IMR-90 (cell line): ENCODE data around the gene SERPINE2. TPM values are rescaled to one million over a fixed set of nuclear protein-coding genes. Genes with fewer than 3 reads are reported as not detected.

Experiments used
- ATAC-seq: fragments of 200-7000 bp; cut with Tn5 transposase; 2 replicates; pipeline ENCODE4 v1.9.1; 2020; ENCODE audit warnings: low read depth, mild to moderate bottlenecking, moderate library complexity
- BruUV-seq: library from RNA; stranded (reverse); fragments of 400-500 nt; replicated peaks from 2 replicates; lab custom pipeline; 2021; lab: Mats Ljungman, UMichigan
- CTCF ChIA-PET: fragments of 300-600 bp; formaldehyde crosslinking; extraction: SDS; loops from one replicate; lab custom pipeline; 2021; ENCODE audit warnings: antibody characterized with exemption; lab: Yijun Ruan, JAX
- POLR2A ChIA-PET: fragments of 300-600 bp; sonication (Branson Sonifier 250); formaldehyde crosslinking; loops from one replicate; lab custom pipeline; 2022; ENCODE audit warnings: antibody characterized with exemption; ENCODE audit not compliant: unreplicated experiment; lab: Charles Lee
- DNase-seq: peaks from one replicate; pipeline ENCODE4 v3.0.0; 2013
- H2AFZ ChIP-seq: replicated peaks from 2 replicates; pipeline ENCODE3; 2013; ENCODE audit warnings: low read length, mild to moderate bottlenecking; ENCODE audit not compliant: poor library complexity
- H2AK5ac ChIP-seq: 2 replicates; pipeline ENCODE4 v1.6.1; 2013; ENCODE audit warnings: low read depth, low read length, inconsistent platforms
- H2AK9ac ChIP-seq: replicated peaks from 2 replicates; pipeline ENCODE3; 2013; ENCODE audit warnings: mild to moderate bottlenecking, low read depth, low read length, moderate library complexity; ENCODE audit not compliant: poor library complexity
- H2BK120ac ChIP-seq: 2 replicates; pipeline ENCODE4 v1.6.1; 2013; ENCODE audit warnings: low read depth, low read length, inconsistent platforms
- H2BK15ac ChIP-seq: 3 replicates; pipeline ENCODE4 v1.6.1; 2013; ENCODE audit warnings: low read depth, low read length, inconsistent platforms
- H2BK20ac ChIP-seq: 2 replicates; pipeline ENCODE4 v1.6.1; 2013; ENCODE audit warnings: low read depth, mild to moderate bottlenecking, inconsistent platforms, low read length, moderate library complexity
- H2BK5ac ChIP-seq: 2 replicates; pipeline ENCODE4 v1.6.1; 2013; ENCODE audit warnings: mild to moderate bottlenecking, low read depth, low read length, inconsistent platforms; ENCODE audit not compliant: poor library complexity, severe bottlenecking
- H3K14ac ChIP-seq: replicated peaks from 2 replicates; pipeline ENCODE4 v1.6.1; 2013; ENCODE audit warnings: low read depth, low read length, inconsistent platforms
- H3K18ac ChIP-seq: 2 replicates; pipeline ENCODE4 v1.6.1; 2013; ENCODE audit warnings: low read depth, low read length, control low read depth
- H3K23ac ChIP-seq: 2 replicates; pipeline ENCODE4 v1.6.1; 2013; ENCODE audit warnings: low read depth, low read length, inconsistent platforms
- H3K27ac ChIP-seq: 2 replicates; pipeline ENCODE4 v1.5.1; 2013; ENCODE audit warnings: mild to moderate bottlenecking, control low read depth, low read length; ENCODE audit not compliant: insufficient read depth
- H3K27me3 ChIP-seq: 2 replicates; pipeline ENCODE4 v1.6.1; 2013; ENCODE audit warnings: low read length; ENCODE audit not compliant: control insufficient read depth, insufficient read depth
- H3K36me3 ChIP-seq: 2 replicates; pipeline ENCODE4 v1.6.1; 2013; ENCODE audit warnings: low read length, mixed read lengths; ENCODE audit not compliant: control insufficient read depth, insufficient read depth
- H3K4ac ChIP-seq: 2 replicates; pipeline ENCODE4 v1.6.1; 2013; ENCODE audit warnings: low read depth, low read length, inconsistent platforms
- H3K4me1 ChIP-seq: 2 replicates; pipeline ENCODE4 v1.6.1; 2013; ENCODE audit warnings: low read length, mixed read lengths; ENCODE audit not compliant: control insufficient read depth, insufficient read depth
- H3K4me2 ChIP-seq: 2 replicates; pipeline ENCODE4 v1.6.1; 2013; ENCODE audit warnings: low read depth, mild to moderate bottlenecking, control low read depth, low read length, moderate library complexity
- H3K4me3 ChIP-seq: 2 replicates; pipeline ENCODE4 v1.5.1; 2013; ENCODE audit warnings: low read depth, mild to moderate bottlenecking, control low read depth, low read length, moderate library complexity; ENCODE audit not compliant: insufficient read depth
- H3K56ac ChIP-seq: 2 replicates; pipeline ENCODE4 v1.6.1; 2013; ENCODE audit warnings: low read length, inconsistent platforms; ENCODE audit not compliant: insufficient read depth; ENCODE audit errors: extremely low read depth
- H3K79me1 ChIP-seq, 2 experiments: 2 replicates each; pipeline ENCODE4 v1.6.1; 2013; ENCODE audit warnings: low read length in 2 of 2, inconsistent platforms in 1 of 2, low read depth in 1 of 2
- H3K9ac ChIP-seq: 2 replicates; pipeline ENCODE4 v1.6.1; 2013; ENCODE audit warnings: low read depth, low read length, control low read depth
- H3K9me1 ChIP-seq: 2 replicates; pipeline ENCODE4 v1.6.1; 2013; ENCODE audit warnings: low read length, inconsistent platforms; ENCODE audit not compliant: insufficient read depth
- H3K9me3 ChIP-seq: 2 replicates; pipeline ENCODE4 v1.6.1; 2013; ENCODE audit warnings: low read length; ENCODE audit not compliant: control insufficient read depth, insufficient read depth
- H4K20me1 ChIP-seq: 2 replicates; pipeline ENCODE4 v1.6.1; 2013; ENCODE audit warnings: low read length, inconsistent platforms; ENCODE audit not compliant: insufficient read depth
- H4K5ac ChIP-seq: 2 replicates; pipeline ENCODE4 v1.6.1; 2013; ENCODE audit warnings: mild to moderate bottlenecking, low read depth, low read length, control low read depth
- H4K8ac ChIP-seq, 2 experiments: 2 replicates each; pipeline ENCODE4 v1.6.1; 2013; ENCODE audit warnings: low read depth in 2 of 2, low read length in 2 of 2, control low read depth in 1 of 2, inconsistent platforms in 1 of 2
- H4K91ac ChIP-seq: 2 replicates; pipeline ENCODE4 v1.6.1; 2013; ENCODE audit warnings: low read depth, low read length, inconsistent platforms; ENCODE audit not compliant: insufficient read depth
- BHLHE40 ChIP-seq: fragments of 150-350 bp; IDR thresholded peaks from 2 replicates; pipeline ENCODE4 v1.6.1; 2016; ENCODE audit warnings: mild to moderate bottlenecking, low read depth, low read length
- CTCF ChIP-seq: conservative IDR thresholded peaks from 2 replicates; pipeline ENCODE4 v1.5.1; 2012; ENCODE audit warnings: mild to moderate bottlenecking, low read depth, low read length, improper control_type of control experiment
- MAZ ChIP-seq: IDR thresholded peaks from 2 replicates; pipeline ENCODE4 v1.6.1; 2012; ENCODE audit warnings: low read depth, mild to moderate bottlenecking, low read length, improper control_type of control experiment, moderate library complexity, borderline replicate concordance
- NFE2L2 ChIP-seq: fragments of 150-350 bp; IDR thresholded peaks from 2 replicates; pipeline ENCODE4 v1.6.1; 2016; ENCODE audit warnings: low read depth, mild to moderate bottlenecking, low read length
- RAD21 ChIP-seq: IDR thresholded peaks from 2 replicates; pipeline ENCODE4 v1.6.1; 2012; ENCODE audit warnings: low read length, improper control_type of control experiment
- WGBS, 2 experiments: methylation state at CpG; one replicate each; pipeline versions ENCODE4 v1.1.5 to v1.1.7; 2013; ENCODE audit warnings: missing lambda C conversion rate in 2 of 2; ENCODE audit not compliant: insufficient read length in 1 of 2; ENCODE audit errors: extremely low coverage in 2 of 2; 5-methylcytosine and 5-hydroxymethylcytosine counted together
- dilution Hi-C: fragments of 300-500 bp; cut with HindIII; formaldehyde crosslinking; loops from one replicate; pipeline ENCODE4 v1.14.3; 2018; ENCODE audit warnings: low sequenced_read_pairs; ENCODE audit not compliant: unreplicated experiment
- in situ Hi-C: fragments of 300-500 bp; cut with MboI; formaldehyde crosslinking; loops from 3 replicates; pipeline ENCODE4 v1.14.3; 2019; ENCODE audit warnings: low sequenced_read_pairs, inconsistent platforms, mixed read lengths
- intact Hi-C: fragments of 100-400 bp; cut with micrococcal nuclease; formaldehyde crosslinking; loops from 2 replicates; pipeline ENCODE4 v1.10.0; 2022
- polyA plus RNA-seq, 3 experiments: library from polyadenylated mRNA; depleted of rRNA; stranded (reverse); fragments of >200 nt; gene quantifications; 2 replicates each; pipeline ENCODE4 v1.2.3, GENCODE V29; 2012; ENCODE audit warnings: low replicate concordance in 1 of 3
- total RNA-seq: library from RNA; depleted of rRNA; stranded (reverse); fragments of >200 nt; gene quantifications from 2 replicates; pipeline ENCODE4 v1.2.3, GENCODE V29; 2012

The SERPINE2 gene
- total and polyA plus RNA-seq, 2 of the 4 experiments (the other 2 are of a cell fraction), result 24.0 to 62.7 TPM

- ATAC-seq (no peak), DNase-seq (no peak)
- no TSS peak for BruUV-seq
- H2BK15ac ChIP-seq, result no peak overlapping the region
- H4K8ac ChIP-seq, result no peak overlapping the region
- H2BK20ac ChIP-seq, result no peak overlapping the region
- no CpG with 5 or more reads among the region's 3 CpGs for WGBS, 2 experiments
- H3K27ac ChIP-seq, result no peak overlapping the region
- H2AK5ac ChIP-seq, result no peak overlapping the region
- no peaks in the 10 kb centered on the region for H3K9me1 ChIP-seq
- H2AFZ ChIP-seq, result no peak overlapping the region
- no peak overlapping the region for H2BK5ac ChIP-seq
- no peak overlapping the region for H4K5ac ChIP-seq
- no peak overlapping the region for H3K14ac ChIP-seq
- intact Hi-C loops (no loop called here), dilution Hi-C loops (no loop called here), in situ Hi-C loops (no loop called here)
- no peaks in the 10 kb centered on the region for H3K4me1 ChIP-seq
- CTCF ChIA-PET, result interaction anchor here (0.5 to 2.8 kb wide), 11 partner anchors 8 to 400 kb away, joined by 3 to 33 read pairs (median 4); no protein-coding TSS in a partner anchor
- H3K27me3 ChIP-seq, result no peaks in the 10 kb centered on the region
- H3K4ac ChIP-seq, result no peak overlapping the region
- H3K4me2 ChIP-seq, result no peak overlapping the region
- H3K18ac ChIP-seq, result no peak overlapping the region
- H3K9me3 ChIP-seq, result no peaks in the 10 kb centered on the region
- no peak overlapping the region for H3K56ac ChIP-seq
- TF ChIP-seq MAZ (no peak), NFE2L2 (no peak), CTCF (no peak), RAD21 (no peak), BHLHE40 (no peak)
- H3K79me1 ChIP-seq, result peaks cover 0 to 3% of the 10 kb centered on the region in 2 experiments; a peak in 1 of 4 replicates
- no peak overlapping the region for H2BK120ac ChIP-seq
- no peak overlapping the region for H3K4me3 ChIP-seq
- H3K9ac ChIP-seq, result no peak overlapping the region
- H4K20me1 ChIP-seq, result no peaks in the 10 kb centered on the region
- H2AK9ac ChIP-seq, result no peak overlapping the region
- no peak overlapping the region for H4K91ac ChIP-seq
- H3K23ac ChIP-seq, result no peak overlapping the region
- peaks cover 15% of the 10 kb centered on the region for H3K36me3 ChIP-seq
- POLR2A ChIA-PET, result no interaction called here
These were observed 69.8 kb downstream of the SERPINE2 start for GRCh38 chr2:223969315-223969714.
